HEK293 (cell line): Measurements from ENCODE around the gene EPO.
"Not testable (repeated sequence)": the region's sequence is repeated elsewhere in the genome, so short reads cannot be mapped to it uniquely, and the experiment has no call there.

Experiments used
- CTCF ChIA-PET: fragments of 350-600 bp; formaldehyde crosslinking; extraction: SDS; loops from one replicate; lab custom pipeline; 2021; ENCODE audit warnings: antibody characterized with exemption; lab: Yijun Ruan, JAX
- POLR2A ChIA-PET: fragments of 300-600 bp; formaldehyde crosslinking; extraction: SDS; loops from one replicate; lab custom pipeline; 2020; ENCODE audit warnings: antibody characterized with exemption, inconsistent platforms; lab: Yijun Ruan, JAX
- H3K27ac ChIP-seq: fragments of 200-500 bp; sonication (Bioruptor generic); 2 replicates; pipeline ENCODE4 v1.5.1; 2014; ENCODE audit warnings: low read depth, low read length, control low read depth, inconsistent platforms; ENCODE audit errors: extremely low read depth
- H3K36me3 ChIP-seq, 2 experiments: fragments of 200-500 bp in 1 of 2; sonication (Bioruptor generic) in 1 of 2; 1 replicate in 1 of 2; 2 replicates in 1 of 2; pipeline ENCODE4 v1.5.1; 2014 to 2017; ENCODE audit warnings: inconsistent platforms in 2 of 2, low read length in 2 of 2; ENCODE audit not compliant: control insufficient read depth in 2 of 2, insufficient read depth in 1 of 2
- H3K4me1 ChIP-seq: fragments of 200-500 bp; sonication (Bioruptor generic); 2 replicates; pipeline ENCODE4 v1.5.1; 2014; ENCODE audit warnings: mild to moderate bottlenecking, low read length, inconsistent platforms; ENCODE audit not compliant: control insufficient read depth, insufficient read depth
- H3K4me3 ChIP-seq: 2 replicates; pipeline ENCODE4 v1.5.1; 2011; ENCODE audit warnings: low read depth, mild to moderate bottlenecking, control low read depth, low read length, moderate library complexity
- H3K9me3 ChIP-seq: fragments of 200-500 bp; sonication (Bioruptor generic); 2 replicates; pipeline ENCODE4 v1.5.1; 2014; ENCODE audit warnings: low read depth, low read length, inconsistent platforms; ENCODE audit not compliant: control insufficient read depth, insufficient read depth
- ELK4 ChIP-seq: IDR thresholded peaks from 2 replicates; pipeline ENCODE4 v1.6.1; 2011; ENCODE audit warnings: mild to moderate bottlenecking, low read depth, low read length, borderline replicate concordance
- KLF10 ChIP-seq: fragments of 450-650 bp; IDR thresholded peaks from 2 replicates; pipeline ENCODE4 v1.5.1; 2018; ENCODE audit warnings: missing biosample characterization, mild to moderate bottlenecking, missing genetic modification characterization
- KLF16 ChIP-seq: fragments of 450-650 bp; formaldehyde crosslinking; IDR thresholded peaks from 2 replicates; pipeline ENCODE4 v1.5.1; 2017; ENCODE audit warnings: missing biosample characterization, missing genetic modification characterization
- PRDM1 ChIP-seq: fragments of 450-650 bp; formaldehyde crosslinking; IDR thresholded peaks from 2 replicates; pipeline ENCODE4; 2016; ENCODE audit warnings: missing biosample characterization, missing genetic modification characterization
- SP3 ChIP-seq: fragments of 450-650 bp; formaldehyde crosslinking; IDR thresholded peaks from 2 replicates; pipeline ENCODE4 v1.5.1; 2016; ENCODE audit warnings: missing biosample characterization, missing genetic modification characterization
- ZNF10 ChIP-seq: fragments of 450-650 bp; formaldehyde crosslinking; IDR thresholded peaks from 2 replicates; pipeline ENCODE4 v1.5.1; 2017; ENCODE audit warnings: missing biosample characterization, missing genetic modification characterization
- ZNF121 ChIP-seq: fragments of 450-650 bp; formaldehyde crosslinking; IDR thresholded peaks from 2 replicates; pipeline ENCODE4 v1.5.1; 2016; ENCODE audit warnings: missing biosample characterization, missing genetic modification characterization
- ZNF132 ChIP-seq: fragments of 450-650 bp; formaldehyde crosslinking; IDR thresholded peaks from 2 replicates; pipeline ENCODE4 v1.5.1; 2017; ENCODE audit warnings: missing biosample characterization, missing genetic modification characterization, borderline replicate concordance
- ZNF157 ChIP-seq: fragments of 450-650 bp; formaldehyde crosslinking; IDR thresholded peaks from 2 replicates; pipeline ENCODE4 v1.5.1; 2016; ENCODE audit warnings: missing biosample characterization, missing genetic modification characterization
- ZNF174 ChIP-seq: fragments of 450-650 bp; formaldehyde crosslinking; IDR thresholded peaks from 2 replicates; pipeline ENCODE4 v1.5.0; 2017; ENCODE audit warnings: missing biosample characterization, mild to moderate bottlenecking, missing genetic modification characterization
- ZNF26 ChIP-seq: fragments of 450-650 bp; formaldehyde crosslinking; IDR thresholded peaks from 2 replicates; pipeline ENCODE4 v1.5.1; 2016; ENCODE audit warnings: missing biosample characterization, missing genetic modification characterization
- ZNF362 ChIP-seq: fragments of 450-650 bp; formaldehyde crosslinking; IDR thresholded peaks from 2 replicates; pipeline ENCODE4 v1.5.1; 2016; ENCODE audit warnings: missing biosample characterization, missing genetic modification characterization
- ZNF37A ChIP-seq: fragments of 450-650 bp; IDR thresholded peaks from 2 replicates; pipeline ENCODE4 v1.5.1; 2018; ENCODE audit warnings: missing biosample characterization, missing genetic modification characterization
- ZNF571 ChIP-seq: fragments of 450-650 bp; formaldehyde crosslinking; IDR thresholded peaks from 2 replicates; pipeline ENCODE4 v1.5.0; 2017; ENCODE audit warnings: missing biosample characterization, missing genetic modification characterization
- ZNF670 ChIP-seq: fragments of 450-650 bp; formaldehyde crosslinking; IDR thresholded peaks from 2 replicates; pipeline ENCODE4 v1.5.1; 2016; ENCODE audit warnings: missing biosample characterization, missing genetic modification characterization, low read depth
- ZNF791 ChIP-seq: fragments of 450-650 bp; formaldehyde crosslinking; IDR thresholded peaks from 2 replicates; pipeline ENCODE4 v1.5.1; 2016; ENCODE audit warnings: missing biosample characterization, missing genetic modification characterization
- ZNF792 ChIP-seq: fragments of 450-650 bp; formaldehyde crosslinking; IDR thresholded peaks from 2 replicates; pipeline ENCODE4 v1.5.1; 2016; ENCODE audit warnings: missing biosample characterization, missing genetic modification characterization

Gene EPO

GRCh38 chr7:100711369-100711768 is 8.9 kb upstream of the EPO start:
- Histone ChIP-seq H3K36me3 (peaks cover 12 to 15% of the 10 kb centered on the region in 2 experiments; a peak in 2 of 3 replicates), H3K9me3 (no peaks in the 10 kb centered on the region), H3K4me1 (no peaks in the 10 kb centered on the region), H3K4me3 (no peak overlapping the region), H3K27ac (no peak overlapping the region)
- CTCF ChIA-PET = interaction anchor here (0.6 to 1.1 kb wide), 2 partner anchors 14 to 114 kb away, joined by 3 to 4 read pairs; no protein-coding TSS in a partner anchor
- TF ChIP-seq ZNF37A (no peak), ZNF10 (no peak), KLF16 (tag by site-specific recombination) (no peak), ZNF571 (no peak), ZNF132 (tag by site-specific recombination) (no peak), ZNF791 (tag by site-specific recombination) (no peak), PRDM1 (tag by site-specific recombination) (no peak), ZNF26 (tag by site-specific recombination) (no peak), KLF10 (tag by site-specific recombination) (no peak), ELK4 (no peak)
- POLR2A ChIA-PET = interaction anchor here (0.6 to 1.1 kb wide), 2 partner anchors 99 to 264 kb away, joined by 3 read pairs; partner anchors contain the start of gene MOSPD3

GRCh38 chr7:100714725-100715124 is 5.5 kb upstream of the EPO start:
- CTCF ChIA-PET = interaction anchor here (0.7 to 1.9 kb wide), 3 partner anchors 9 to 24 kb away, joined by 3 to 7 read pairs (median 5); partner anchors contain the start of gene POP7
- H3K4me1 ChIP-seq = no peaks in the 10 kb centered on the region
- H3K9me3 ChIP-seq = no peaks in the 10 kb centered on the region
- no peaks in the 10 kb centered on the region for H3K36me3 ChIP-seq
- POLR2A ChIA-PET = interaction anchor here (0.7 to 2.1 kb wide), 2 partner anchors 8 to 9 kb away, joined by 3 to 12 read pairs; partner anchors contain the start of gene POP7
- TF ChIP-seq ZNF157 (tag by site-specific recombination) (no peak), ZNF792 (tag by site-specific recombination) (no peak), ZNF174 (no peak), ZNF670 (tag by site-specific recombination) (no peak), ZNF362 (tag by site-specific recombination) (no peak), SP3 (no peak)
- H3K27ac ChIP-seq = no peak overlapping the region
- H3K4me3 ChIP-seq = no peak overlapping the region

- not testable (repeated sequence) for H3K4me1 ChIP-seq, H3K36me3 ChIP-seq, H3K27ac ChIP-seq, H3K4me3 ChIP-seq, H3K9me3 ChIP-seq
- ChIA-PET POLR2A (interaction anchor here (1.7 kb wide), 1 partner anchor 11 kb away, joined by 11 read pairs; the partner anchor contains the start of gene POP7), CTCF (interaction anchor here (1.7 to 10.1 kb wide), 2 partner anchors 8 to 10 kb away, joined by 11 to 100 read pairs; partner anchors contain the start of gene POP7)
- peak; percentile 92 for TF ChIP-seq ZNF121
Observed at GRCh38 chr7:100717073-100717472, 3.2 kb upstream of the EPO start.
